ENCODE data around the gene MACF1. TPM values are rescaled to one million over a fixed set of nuclear protein-coding genes. Genes with fewer than 3 reads are reported as not detected.

Gene MACF1
- total RNA-seq, 1 donor from 2014 or later = 226 TPM

- H3K27me3 ChIP-seq (ENCODE audit: control insufficient read depth in 3 of 3, insufficient read depth in 3 of 3, low read length in 3 of 3) = no peaks in the 10 kb centered on the region
These were observed 211.1 kb downstream of the MACF1 start for GRCh38 chr1:39415553-39415952.

GRCh38 chr1:39416609-39417008 is 212.1 kb downstream of the MACF1 start:
- H3K27ac ChIP-seq (ENCODE audit: low read depth, low read length) = no peak overlapping the region
- H3K9me3 ChIP-seq (ENCODE audit: control insufficient read depth in 3 of 3, low read length in 3 of 3) = no peaks in the 10 kb centered on the region
- no peaks in the 10 kb centered on the region for H3K27me3 ChIP-seq (ENCODE audit: control insufficient read depth in 3 of 3, insufficient read depth in 3 of 3, low read length in 3 of 3)
- no peak overlapping the region for H3K4me3 ChIP-seq (ENCODE audit: low read length in 3 of 3)
- peaks cover 0 to 4% (median 3%) of the 10 kb centered on the region in 3 donors for H3K36me3 ChIP-seq (ENCODE audit: control insufficient read depth in 3 of 3, insufficient read depth in 3 of 3, low read length in 3 of 3)
- H3K4me1 ChIP-seq (ENCODE audit: control insufficient read depth in 3 of 3, insufficient read depth in 3 of 3, low read length in 3 of 3) = peaks cover 27 to 57% (median 32%) of the 10 kb centered on the region in 3 donors
- no peak overlapping the region for H3K9ac ChIP-seq (ENCODE audit: low read depth in 1 of 3, low read length in 3 of 3)

More at GRCh38 chr1:39415553-39415952, 211.1 kb downstream of the MACF1 start:
- Histone ChIP-seq H3K27ac (ENCODE audit: low read depth, low read length) (no peak overlapping the region), H3K4me3 (ENCODE audit: low read length in 3 of 3) (no peak overlapping the region), H3K36me3 (ENCODE audit: control insufficient read depth in 3 of 3, insufficient read depth in 3 of 3, low read length in 3 of 3) (peaks cover 0 to 4% (median 3%) of the 10 kb centered on the region in 3 donors), H3K9me3 (ENCODE audit: control insufficient read depth in 3 of 3, low read length in 3 of 3) (no peaks in the 10 kb centered on the region), H3K4me1 (ENCODE audit: control insufficient read depth in 3 of 3, insufficient read depth in 3 of 3, low read length in 3 of 3) (peaks cover 37 to 68% (median 43%) of the 10 kb centered on the region in 3 donors), H3K9ac (ENCODE audit: low read depth in 1 of 3, low read length in 3 of 3) (no peak overlapping the region)

GRCh38 chr1:39418236-39418635 is 213.7 kb downstream of the MACF1 start:
- Histone ChIP-seq H3K36me3 (ENCODE audit: control insufficient read depth in 3 of 3, insufficient read depth in 3 of 3, low read length in 3 of 3) (peaks cover 0 to 8% (median 7%) of the 10 kb centered on the region in 3 donors), H3K27me3 (ENCODE audit: control insufficient read depth in 3 of 3, insufficient read depth in 3 of 3, low read length in 3 of 3) (no peaks in the 10 kb centered on the region), H3K4me3 (ENCODE audit: low read length in 3 of 3) (no peak overlapping the region), H3K4me1 (ENCODE audit: control insufficient read depth in 3 of 3, insufficient read depth in 3 of 3, low read length in 3 of 3) (peaks cover 13 to 43% (median 17%) of the 10 kb centered on the region in 3 donors), H3K9ac (ENCODE audit: low read depth in 1 of 3, low read length in 3 of 3) (no peak overlapping the region), H3K9me3 (ENCODE audit: control insufficient read depth in 3 of 3, low read length in 3 of 3) (no peaks in the 10 kb centered on the region), H3K27ac (ENCODE audit: low read depth, low read length) (no peak overlapping the region)

GRCh38 chr1:39420493-39420892 is 216.0 kb downstream of the MACF1 start:
- H3K36me3 ChIP-seq (ENCODE audit: control insufficient read depth in 3 of 3, insufficient read depth in 3 of 3, low read length in 3 of 3) = peaks cover 2 to 17% (median 12%) of the 10 kb centered on the region in 3 donors
- H3K9ac ChIP-seq (ENCODE audit: low read depth in 1 of 3, low read length in 3 of 3) = no peak overlapping the region
- no peaks in the 10 kb centered on the region for H3K27me3 ChIP-seq (ENCODE audit: control insufficient read depth in 3 of 3, insufficient read depth in 3 of 3, low read length in 3 of 3)
- H3K27ac ChIP-seq (ENCODE audit: low read depth, low read length) = no peak overlapping the region
- no peak overlapping the region for H3K4me3 ChIP-seq (ENCODE audit: low read length in 3 of 3)
- no peaks in the 10 kb centered on the region for H3K9me3 ChIP-seq (ENCODE audit: control insufficient read depth in 3 of 3, low read length in 3 of 3)
- peaks cover 8 to 33% (median 15%) of the 10 kb centered on the region in 3 donors for H3K4me1 ChIP-seq (ENCODE audit: control insufficient read depth in 3 of 3, insufficient read depth in 3 of 3, low read length in 3 of 3)

GRCh38 chr1:39422614-39423013 is 218.1 kb downstream of the MACF1 start:
- H3K36me3 ChIP-seq (ENCODE audit: control insufficient read depth in 3 of 3, insufficient read depth in 3 of 3, low read length in 3 of 3) = peaks cover 2 to 22% (median 12%) of the 10 kb centered on the region in 3 donors

GRCh38 chr1:39425151-39425550 is 220.7 kb downstream of the MACF1 start:
- H3K36me3 ChIP-seq (ENCODE audit: control insufficient read depth in 3 of 3, insufficient read depth in 3 of 3, low read length in 3 of 3) = peaks cover 2 to 30% (median 27%) of the 10 kb centered on the region in 3 donors
- H3K4me1 ChIP-seq (ENCODE audit: control insufficient read depth in 3 of 3, insufficient read depth in 3 of 3, low read length in 3 of 3) = peaks cover 13 to 23% (median 20%) of the 10 kb centered on the region in 3 donors

More at GRCh38 chr1:39422614-39423013, 218.1 kb downstream of the MACF1 start:
- Histone ChIP-seq H3K4me3 (ENCODE audit: low read length in 3 of 3) (no peak overlapping the region), H3K9me3 (ENCODE audit: control insufficient read depth in 3 of 3, low read length in 3 of 3) (no peaks in the 10 kb centered on the region), H3K9ac (ENCODE audit: low read depth in 1 of 3, low read length in 3 of 3) (no peak overlapping the region), H3K27ac (ENCODE audit: low read depth, low read length) (no peak overlapping the region), H3K27me3 (ENCODE audit: control insufficient read depth in 3 of 3, insufficient read depth in 3 of 3, low read length in 3 of 3) (no peaks in the 10 kb centered on the region), H3K4me1 (ENCODE audit: control insufficient read depth in 3 of 3, insufficient read depth in 3 of 3, low read length in 3 of 3) (peaks cover 10 to 28% (median 12%) of the 10 kb centered on the region in 3 donors)

GRCh38 chr1:39425634-39426033 is 221.1 kb downstream of the MACF1 start:
- H3K27me3 ChIP-seq (ENCODE audit: control insufficient read depth in 3 of 3, insufficient read depth in 3 of 3, low read length in 3 of 3) = no peaks in the 10 kb centered on the region
- H3K4me3 ChIP-seq (ENCODE audit: low read length in 3 of 3) = no peak overlapping the region
- peaks cover 2 to 32% (median 30%) of the 10 kb centered on the region in 3 donors for H3K36me3 ChIP-seq (ENCODE audit: control insufficient read depth in 3 of 3, insufficient read depth in 3 of 3, low read length in 3 of 3)
- no peaks in the 10 kb centered on the region for H3K9me3 ChIP-seq (ENCODE audit: control insufficient read depth in 3 of 3, low read length in 3 of 3)
- H3K27ac ChIP-seq (ENCODE audit: low read depth, low read length) = peak overlapping the region; percentile 58
- H3K9ac ChIP-seq (ENCODE audit: low read depth in 1 of 3, low read length in 3 of 3) = peak overlapping the region in 2 of 3 donors; percentile 24 to 30
- peaks cover 17 to 27% (median 25%) of the 10 kb centered on the region in 3 donors for H3K4me1 ChIP-seq (ENCODE audit: control insufficient read depth in 3 of 3, insufficient read depth in 3 of 3, low read length in 3 of 3)

More at GRCh38 chr1:39425151-39425550, 220.7 kb downstream of the MACF1 start:
- Histone ChIP-seq H3K9me3 (ENCODE audit: control insufficient read depth in 3 of 3, low read length in 3 of 3) (no peaks in the 10 kb centered on the region), H3K4me3 (ENCODE audit: low read length in 3 of 3) (no peak overlapping the region), H3K27me3 (ENCODE audit: control insufficient read depth in 3 of 3, insufficient read depth in 3 of 3, low read length in 3 of 3) (no peaks in the 10 kb centered on the region), H3K27ac (ENCODE audit: low read depth, low read length) (peak overlapping the region; percentile 58), H3K9ac (ENCODE audit: low read depth in 1 of 3, low read length in 3 of 3) (peak overlapping the region in 2 of 3 donors; percentile 24 to 30)

GRCh38 chr1:39426346-39426745 is 221.9 kb downstream of the MACF1 start:
- Histone ChIP-seq H3K27me3 (ENCODE audit: control insufficient read depth in 3 of 3, insufficient read depth in 3 of 3, low read length in 3 of 3) (no peaks in the 10 kb centered on the region), H3K27ac (ENCODE audit: low read depth, low read length) (peak overlapping the region; percentile 63), H3K36me3 (ENCODE audit: control insufficient read depth in 3 of 3, insufficient read depth in 3 of 3, low read length in 3 of 3) (peaks cover 2 to 33% (median 33%) of the 10 kb centered on the region in 3 donors), H3K9me3 (ENCODE audit: control insufficient read depth in 3 of 3, low read length in 3 of 3) (no peaks in the 10 kb centered on the region), H3K4me3 (ENCODE audit: low read length in 3 of 3) (no peak overlapping the region), H3K4me1 (ENCODE audit: control insufficient read depth in 3 of 3, insufficient read depth in 3 of 3, low read length in 3 of 3) (peaks cover 24 to 28% (median 25%) of the 10 kb centered on the region in 3 donors), H3K9ac (ENCODE audit: low read depth in 1 of 3, low read length in 3 of 3) (no peak overlapping the region)

GRCh38 chr1:39427374-39427773 is 222.9 kb downstream of the MACF1 start:
- Histone ChIP-seq H3K36me3 (ENCODE audit: control insufficient read depth in 3 of 3, insufficient read depth in 3 of 3, low read length in 3 of 3) (peaks cover 2 to 40% (median 34%) of the 10 kb centered on the region in 3 donors), H3K9ac (ENCODE audit: low read depth in 1 of 3, low read length in 3 of 3) (peak overlapping the region in 2 of 3 donors; percentile 17 to 22), H3K4me3 (ENCODE audit: low read length in 3 of 3) (no peak overlapping the region), H3K27ac (ENCODE audit: low read depth, low read length) (peak overlapping the region; percentile 63), H3K27me3 (ENCODE audit: control insufficient read depth in 3 of 3, insufficient read depth in 3 of 3, low read length in 3 of 3) (no peaks in the 10 kb centered on the region), H3K4me1 (ENCODE audit: control insufficient read depth in 3 of 3, insufficient read depth in 3 of 3, low read length in 3 of 3) (peaks cover 25 to 32% (median 28%) of the 10 kb centered on the region in 3 donors), H3K9me3 (ENCODE audit: control insufficient read depth in 3 of 3, low read length in 3 of 3) (no peaks in the 10 kb centered on the region)

- Histone ChIP-seq H3K36me3 (ENCODE audit: control insufficient read depth in 3 of 3, insufficient read depth in 3 of 3, low read length in 3 of 3) (peaks cover 5 to 40% (median 34%) of the 10 kb centered on the region in 3 donors), H3K4me1 (ENCODE audit: control insufficient read depth in 3 of 3, insufficient read depth in 3 of 3, low read length in 3 of 3) (peaks cover 25 to 32% (median 28%) of the 10 kb centered on the region in 3 donors), H3K9me3 (ENCODE audit: control insufficient read depth in 3 of 3, low read length in 3 of 3) (no peaks in the 10 kb centered on the region), H3K27ac (ENCODE audit: low read depth, low read length) (peak overlapping the region; percentile 63), H3K4me3 (ENCODE audit: low read length in 3 of 3) (peak overlapping the region in 1 of 3 donors; percentile 20), H3K27me3 (ENCODE audit: control insufficient read depth in 3 of 3, insufficient read depth in 3 of 3, low read length in 3 of 3) (no peaks in the 10 kb centered on the region), H3K9ac (ENCODE audit: low read depth in 1 of 3, low read length in 3 of 3) (no peak overlapping the region)
These were observed 223.4 kb downstream of the MACF1 start for GRCh38 chr1:39427912-39428311.

Data from skeletal muscle tissue (tissue), 4 donors.